ENCODE data around the gene TBL3.

Gene TBL3

GRCh38 chr16:1998852-1999801 lies 27.3 kb downstream of the TBL3 start:
- in situ Hi-C loops (cut with MboI; ENCODE audit: low sequenced_read_pairs): no loop called here

GRCh38 chr16:1999866-2000514 lies 28.1 kb downstream of the TBL3 start:
- in situ Hi-C loops (cut with MboI; ENCODE audit: low sequenced_read_pairs): loop anchor here (25.0 kb wide), 1 partner anchor 487 kb away; the partner anchor contains the start of gene TBC1D24

GRCh38 chr16:2001035-2001434 lies 29.2 kb downstream of the TBL3 start:
- in situ Hi-C loops (cut with MboI; ENCODE audit: low sequenced_read_pairs): loop anchor here (25.0 kb wide), 1 partner anchor 486 kb away; the partner anchor contains the start of gene TBC1D24

GRCh38 chr16:2001456-2002355 lies 29.9 kb downstream of the TBL3 start:
- in situ Hi-C loops (cut with MboI; ENCODE audit: low sequenced_read_pairs): loop anchor here (25.0 kb wide), 1 partner anchor 486 kb away; the partner anchor contains the start of gene TBC1D24

GRCh38 chr16:2002406-2003230 lies 30.8 kb downstream of the TBL3 start:
- in situ Hi-C loops (cut with MboI; ENCODE audit: low sequenced_read_pairs): loop anchor here (25.0 kb wide), 1 partner anchor 485 kb away; the partner anchor contains the start of gene TBC1D24

GRCh38 chr16:2003231-2003826 lies 31.5 kb downstream of the TBL3 start:
- in situ Hi-C loops (cut with MboI; ENCODE audit: low sequenced_read_pairs): loop anchor here (25.0 kb wide), 1 partner anchor 484 kb away; the partner anchor contains the start of gene TBC1D24

GRCh38 chr16:2003827-2004641 lies 32.2 kb downstream of the TBL3 start:
- in situ Hi-C loops (cut with MboI; ENCODE audit: low sequenced_read_pairs): loop anchor here (25.0 kb wide), 1 partner anchor 483 kb away; the partner anchor contains the start of gene TBC1D24

- in situ Hi-C loops (cut with MboI; ENCODE audit: low sequenced_read_pairs): loop anchor here (25.0 kb wide), 1 partner anchor 482 kb away; the partner anchor contains the start of gene TBC1D24
These were observed 33.1 kb downstream of the TBL3 start for GRCh38 chr16:2004795-2005517.

- in situ Hi-C loops (cut with MboI; ENCODE audit: low sequenced_read_pairs): loop anchor here (25.0 kb wide), 1 partner anchor 482 kb away; the partner anchor contains the start of gene TBC1D24
These were observed 33.8 kb downstream of the TBL3 start for GRCh38 chr16:2005646-2006045.

- in situ Hi-C loops (cut with MboI; ENCODE audit: low sequenced_read_pairs): loop anchor here (25.0 kb wide), 1 partner anchor 481 kb away; the partner anchor contains the start of gene TBC1D24
These were observed 34.5 kb downstream of the TBL3 start for GRCh38 chr16:2006317-2006716.

GRCh38 chr16:2007081-2007836 lies 35.4 kb downstream of the TBL3 start:
- in situ Hi-C loops (cut with MboI; ENCODE audit: low sequenced_read_pairs): loop anchor here (25.0 kb wide), 1 partner anchor 480 kb away; the partner anchor contains the start of gene TBC1D24

GRCh38 chr16:2008009-2008526 lies 36.2 kb downstream of the TBL3 start:
- in situ Hi-C loops (cut with MboI; ENCODE audit: low sequenced_read_pairs): loop anchor here (25.0 kb wide), 1 partner anchor 479 kb away; the partner anchor contains the start of gene TBC1D24

- in situ Hi-C loops (cut with MboI; ENCODE audit: low sequenced_read_pairs): loop anchor here (25.0 kb wide), 1 partner anchor 479 kb away; the partner anchor contains the start of gene TBC1D24
These were observed 36.8 kb downstream of the TBL3 start for GRCh38 chr16:2008631-2009163.

GRCh38 chr16:2009164-2009711 lies 37.4 kb downstream of the TBL3 start:
- in situ Hi-C loops (cut with MboI; ENCODE audit: low sequenced_read_pairs): loop anchor here (25.0 kb wide), 1 partner anchor 478 kb away; the partner anchor contains the start of gene TBC1D24

GRCh38 chr16:2009791-2010510 lies 38.1 kb downstream of the TBL3 start, which contains the start of gene ZNF598:
TSS of gene ZNF598 (minus strand) at chr16:2009821.
- in situ Hi-C loops (cut with MboI; ENCODE audit: low sequenced_read_pairs): loop anchor here (10.0 to 25.0 kb wide), 2 partner anchors 135 to 477 kb away; partner anchors contain the start of genes RAB26 and TBC1D24

Measured in HL-60/S4 (cell line).